Measurements from ENCODE around the gene ZNF267. TPM values are rescaled to one million over a fixed set of nuclear protein-coding genes. Genes with fewer than 3 reads are reported as not detected.
A peak's percentile ranks its signal among the peaks of the same experiment; 100 is the strongest.
"Not testable (repeated sequence)": the region's sequence is repeated elsewhere in the genome, so short reads cannot be mapped to it uniquely, and the experiment has no call there.

ZNF267 gene
- 10 to 100 TPM; 12.4 to 15.0 (median 13.6) TPM for polyA plus RNA-seq (ENCODE audit: insufficient read length in 4 of 4)

GRCh38 chr16:31873556-31874365, at the start of gene ZNF267:
Gene ZNF267 (plus strand): TSS chr16:31873807. CDS start chr16:31873967, 160 bp downstream.
- peak; percentile 71 to 92 (median 78) for DNase-seq (ENCODE audit: low read depth in 4 of 4, low spot score in 2 of 4)

- DNase-seq (ENCODE audit: low read depth in 4 of 4, low spot score in 2 of 4): no peak
These were observed 40.6 kb upstream of the ZNF267 start for GRCh38 chr16:31833047-31833446.

- not testable (repeated sequence) for DNase-seq (ENCODE audit: low read depth in 4 of 4, low spot score in 2 of 4)
These were observed 37.2 kb upstream of the ZNF267 start for GRCh38 chr16:31836396-31836795.

- DNase-seq (ENCODE audit: low read depth in 4 of 4, low spot score in 2 of 4): no peak
These were observed 30.7 kb upstream of the ZNF267 start for GRCh38 chr16:31842864-31843263.

GRCh38 chr16:31848572-31848971, 25.0 kb upstream of the ZNF267 start:
- not testable (repeated sequence) for DNase-seq (ENCODE audit: low read depth in 4 of 4, low spot score in 2 of 4)

- no peak for DNase-seq (ENCODE audit: low read depth in 4 of 4, low spot score in 2 of 4)
These were observed 20.3 kb upstream of the ZNF267 start for GRCh38 chr16:31853291-31853690.

GRCh38 chr16:31860508-31860907, 13.1 kb upstream of the ZNF267 start:
- DNase-seq (ENCODE audit: low read depth in 4 of 4, low spot score in 2 of 4): no peak

- DNase-seq (ENCODE audit: low read depth in 4 of 4, low spot score in 2 of 4): no peak
These were observed 12.2 kb upstream of the ZNF267 start for GRCh38 chr16:31861455-31861854.

- DNase-seq (ENCODE audit: low read depth in 4 of 4, low spot score in 2 of 4): no peak
These were observed 10.8 kb upstream of the ZNF267 start for GRCh38 chr16:31862761-31863160.

- no peak for DNase-seq (ENCODE audit: low read depth in 4 of 4, low spot score in 2 of 4)
These were observed 5.4 kb upstream of the ZNF267 start for GRCh38 chr16:31868164-31868563.

- DNase-seq (ENCODE audit: low read depth in 4 of 4, low spot score in 2 of 4): peak in 3 of 4 donors; percentile 31 to 65 (median 42)
These were observed 4.9 kb upstream of the ZNF267 start for GRCh38 chr16:31868691-31869167.

GRCh38 chr16:31869511-31870201, 4.0 kb upstream of the ZNF267 start:
- no peak for DNase-seq (ENCODE audit: low read depth in 4 of 4, low spot score in 2 of 4)

GRCh38 chr16:31870809-31871208, 2.8 kb upstream of the ZNF267 start:
- DNase-seq (ENCODE audit: low read depth in 4 of 4, low spot score in 2 of 4): no peak

GRCh38 chr16:31871510-31871909, 2.1 kb upstream of the ZNF267 start:
- no peak for DNase-seq (ENCODE audit: low read depth in 4 of 4, low spot score in 2 of 4)

- DNase-seq (ENCODE audit: low read depth in 4 of 4, low spot score in 2 of 4): no peak
These were observed 1.4 kb upstream of the ZNF267 start for GRCh38 chr16:31872201-31872600.

GRCh38 chr16:31874366-31875111, 932 bp downstream of the ZNF267 start:
- DNase-seq (ENCODE audit: low read depth in 4 of 4, low spot score in 2 of 4): peak in 1 of 4 donors; percentile 21

GRCh38 chr16:31875112-31875803, 1.7 kb downstream of the ZNF267 start:
- no peak for DNase-seq (ENCODE audit: low read depth in 4 of 4, low spot score in 2 of 4)

GRCh38 chr16:31875928-31876547, 2.4 kb downstream of the ZNF267 start:
- no peak for DNase-seq (ENCODE audit: low read depth in 4 of 4, low spot score in 2 of 4)

GRCh38 chr16:31876951-31877828, 3.6 kb downstream of the ZNF267 start:
- DNase-seq (ENCODE audit: low read depth in 4 of 4, low spot score in 2 of 4): no peak
